ENCODE data around the gene VPS35. TPM values are rescaled to one million over a fixed set of nuclear protein-coding genes. Genes with fewer than 3 reads are reported as not detected.
"Not testable (repeated sequence)": the region's sequence is repeated elsewhere in the genome, so short reads cannot be mapped to it uniquely, and the experiment has no call there.

VPS35 gene
- total RNA-seq, 1 donor from 2014 or later = 129 TPM

DNA sequence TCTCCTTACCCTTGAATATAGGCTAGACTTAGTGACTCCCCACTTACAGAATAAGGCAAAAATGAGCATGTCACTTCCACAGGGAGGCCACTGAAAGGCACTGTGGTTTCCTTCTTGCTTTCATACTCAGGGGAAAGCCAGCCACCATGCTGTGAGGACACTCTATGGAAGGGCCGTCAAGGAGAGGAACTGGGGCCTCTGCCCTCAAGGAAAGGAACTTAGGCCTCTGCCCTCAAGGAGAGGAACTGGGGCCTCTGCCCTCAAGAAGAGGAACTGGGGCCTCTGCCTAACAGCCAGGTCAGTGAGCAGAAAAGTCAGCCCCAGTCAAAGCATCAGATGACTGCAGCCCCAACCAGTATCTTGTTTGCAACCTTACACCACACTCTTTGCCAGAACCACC, 30.1 kb downstream of the VPS35 start:
- no peak for DNase-seq

DNA sequence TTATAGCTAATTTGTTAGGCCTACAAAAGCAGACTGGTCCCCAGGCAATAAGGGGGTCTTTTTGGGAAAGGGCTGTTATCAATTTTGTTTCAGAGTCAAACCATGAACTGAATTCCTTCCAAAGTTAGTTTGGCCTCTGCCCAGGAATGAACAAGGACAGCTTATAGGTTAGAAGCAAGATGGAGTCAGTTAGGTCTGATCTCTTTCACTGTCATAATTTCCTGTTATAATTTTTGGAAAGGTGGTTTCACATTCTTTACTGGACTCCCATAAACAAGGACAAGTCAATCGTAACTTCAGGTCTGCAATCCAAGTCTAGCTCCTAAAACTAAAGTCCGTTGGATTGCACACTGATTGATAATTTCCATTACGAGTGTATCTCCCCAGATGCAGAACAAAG, 37.7 kb downstream of the VPS35 start:
- no peak for DNase-seq

DNA sequence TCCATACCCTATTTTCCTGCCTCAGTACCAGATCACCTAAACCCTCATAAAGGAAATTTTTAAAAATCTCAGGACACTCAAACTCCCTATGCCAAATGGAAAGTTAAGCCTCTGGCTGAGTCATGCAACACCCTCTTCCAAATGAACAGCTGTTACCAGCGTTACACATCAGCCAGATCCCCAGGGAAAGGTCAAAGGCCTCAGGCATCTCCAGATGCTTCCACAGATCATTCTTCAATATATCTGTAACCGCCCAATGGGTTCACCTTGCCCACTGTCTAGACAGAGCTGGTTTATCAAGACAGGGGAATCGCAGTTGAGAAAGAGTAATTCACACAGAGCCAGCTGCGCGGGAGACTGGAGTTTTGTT, 38.7 kb downstream of the VPS35 start:
- peak; percentile 44 for DNase-seq

DNA sequence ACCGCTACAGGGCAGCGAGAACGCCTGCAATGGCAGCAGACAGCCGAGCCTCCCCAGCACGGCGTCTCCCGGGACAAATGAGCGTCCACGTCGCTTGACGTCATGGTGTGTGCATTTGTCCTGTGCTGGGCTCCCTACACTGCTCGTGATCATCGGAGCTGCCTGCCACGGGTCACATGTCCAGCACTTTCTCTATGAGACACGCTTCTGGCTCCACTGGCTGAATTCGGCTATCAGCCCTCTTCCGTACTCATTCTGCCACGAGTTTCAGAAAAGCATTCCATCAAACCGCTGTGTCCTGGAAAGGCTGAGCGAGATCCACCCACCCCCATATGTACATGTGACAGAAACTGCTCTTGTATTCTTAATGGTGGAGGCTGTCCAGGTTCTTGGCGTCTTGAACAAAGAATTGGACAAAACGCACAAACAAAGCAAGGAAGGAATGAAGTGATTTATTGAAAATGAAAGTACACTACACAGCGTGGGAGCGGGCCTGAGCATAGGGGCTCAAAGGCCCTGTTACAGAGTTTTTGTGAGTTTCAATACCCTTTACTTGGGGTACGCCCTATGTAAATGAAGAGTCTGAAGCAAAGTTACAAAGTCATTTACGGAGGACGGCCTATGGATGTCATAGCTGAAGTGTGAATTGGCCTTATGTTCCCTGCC, 39.3 kb downstream of the VPS35 start:
- DNase-seq = no peak

DNA sequence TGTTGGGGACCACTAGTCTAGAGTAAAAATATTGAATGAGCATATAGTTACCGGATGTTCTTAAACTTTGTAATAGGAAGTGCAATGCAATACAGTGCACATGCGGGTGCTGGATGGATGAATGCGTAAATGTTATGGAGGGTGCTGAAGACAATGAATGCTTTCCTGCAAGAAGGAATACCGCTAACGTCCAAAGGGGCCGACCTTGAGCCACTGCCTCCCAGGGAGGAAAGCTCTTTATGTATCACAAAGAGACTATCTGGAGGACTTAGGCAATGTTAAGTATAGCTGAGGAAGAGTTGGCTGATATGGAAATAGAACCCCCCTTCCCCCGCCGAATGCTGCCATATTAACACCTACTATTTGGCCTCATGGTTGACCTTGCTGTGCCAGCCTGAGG, 40.3 kb downstream of the VPS35 start:
- DNase-seq = no peak

DNA sequence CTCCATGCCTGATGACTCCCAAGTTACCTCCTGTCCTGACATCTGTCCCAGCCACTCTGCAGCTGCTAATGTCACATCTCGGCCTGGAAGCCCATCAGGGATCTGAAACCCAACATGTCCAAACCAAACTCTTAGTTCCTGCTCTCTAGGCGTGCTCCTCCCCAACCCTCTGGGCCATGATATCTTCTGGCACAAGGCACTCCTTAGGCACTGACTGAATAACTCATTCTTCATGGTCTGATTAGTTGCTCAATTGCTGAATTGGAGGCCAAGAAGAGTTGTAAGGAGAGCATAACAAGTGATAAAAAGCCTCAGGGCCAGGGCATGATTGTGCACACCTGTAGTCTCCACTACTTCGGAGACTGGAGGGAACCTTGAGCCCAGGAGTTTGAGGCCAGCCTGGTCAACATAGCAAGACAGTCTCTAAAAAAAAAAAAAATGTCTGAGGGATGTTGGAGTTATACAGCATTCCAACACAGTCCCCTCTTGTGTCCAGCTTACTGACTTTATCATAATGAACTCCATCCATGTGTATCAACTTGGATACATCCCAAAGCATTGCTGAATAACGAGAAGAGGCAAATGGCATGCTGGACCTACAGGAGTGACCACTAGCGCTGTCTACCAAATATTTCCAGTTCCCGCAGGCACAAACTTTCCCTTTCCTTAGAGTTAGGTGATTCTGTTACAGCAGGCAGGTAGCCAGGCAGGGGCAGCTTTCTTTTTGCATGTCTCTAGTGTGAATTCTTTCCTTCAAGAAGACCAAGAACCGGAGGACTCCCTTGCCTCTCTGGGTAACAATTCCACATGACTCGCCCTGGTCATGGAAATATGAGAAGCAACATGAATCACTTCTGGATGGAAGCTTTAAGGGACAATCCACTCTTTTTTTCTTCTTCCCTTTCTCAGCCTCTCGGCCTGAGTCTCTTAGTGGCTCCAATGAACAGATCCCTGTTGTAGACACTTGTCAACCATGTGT, 49.7 kb downstream of the VPS35 start:
- DNase-seq = no peak

DNA sequence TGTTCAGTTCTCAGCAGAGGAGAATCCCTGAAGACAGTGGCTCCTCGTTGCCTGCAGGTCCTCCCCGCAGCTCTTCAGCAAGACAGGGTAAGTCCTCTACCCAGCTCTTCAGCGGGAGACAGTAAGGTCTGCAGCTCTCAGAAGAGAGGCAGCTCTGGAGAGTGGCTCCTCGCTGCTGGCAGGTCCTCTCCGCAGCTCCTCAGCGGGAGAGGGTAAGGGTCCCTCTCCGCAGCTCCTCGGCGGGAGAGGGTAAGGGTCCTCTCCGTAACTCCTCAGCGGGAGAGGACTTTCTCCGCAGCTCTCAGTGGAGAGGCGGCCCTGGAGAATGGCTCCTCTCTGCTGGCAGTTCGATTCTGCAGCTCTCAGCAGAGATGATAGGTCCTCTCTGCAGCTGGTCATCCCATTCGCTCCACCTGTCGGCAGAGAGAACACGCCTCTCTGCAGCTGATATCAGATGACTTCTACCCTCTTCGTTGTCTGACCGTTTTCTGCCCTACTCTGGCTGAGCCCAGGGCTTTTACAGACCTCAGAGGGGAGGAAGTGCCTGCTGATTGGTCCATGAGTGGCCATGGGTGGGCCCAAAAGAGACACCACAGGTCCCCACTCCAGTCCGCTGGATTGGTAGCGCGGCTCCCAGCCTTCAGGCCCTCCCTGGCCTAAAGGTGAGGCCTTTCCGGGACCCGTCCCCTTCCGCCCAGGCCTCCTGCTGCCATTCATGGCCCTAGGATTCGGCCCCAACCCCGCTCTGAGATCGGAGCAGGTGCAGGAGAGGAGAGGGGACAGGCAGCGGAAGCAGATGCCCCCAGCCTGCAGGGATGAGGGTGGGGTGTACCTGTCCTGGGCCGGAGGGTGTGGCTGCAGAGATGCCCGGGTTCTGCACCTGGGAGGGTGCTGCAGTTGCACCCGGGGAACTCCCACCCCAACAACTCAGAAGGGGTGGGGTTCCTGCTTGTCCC, 55.9 kb downstream of the VPS35 start:
- DNase-seq = no peak

DNA sequence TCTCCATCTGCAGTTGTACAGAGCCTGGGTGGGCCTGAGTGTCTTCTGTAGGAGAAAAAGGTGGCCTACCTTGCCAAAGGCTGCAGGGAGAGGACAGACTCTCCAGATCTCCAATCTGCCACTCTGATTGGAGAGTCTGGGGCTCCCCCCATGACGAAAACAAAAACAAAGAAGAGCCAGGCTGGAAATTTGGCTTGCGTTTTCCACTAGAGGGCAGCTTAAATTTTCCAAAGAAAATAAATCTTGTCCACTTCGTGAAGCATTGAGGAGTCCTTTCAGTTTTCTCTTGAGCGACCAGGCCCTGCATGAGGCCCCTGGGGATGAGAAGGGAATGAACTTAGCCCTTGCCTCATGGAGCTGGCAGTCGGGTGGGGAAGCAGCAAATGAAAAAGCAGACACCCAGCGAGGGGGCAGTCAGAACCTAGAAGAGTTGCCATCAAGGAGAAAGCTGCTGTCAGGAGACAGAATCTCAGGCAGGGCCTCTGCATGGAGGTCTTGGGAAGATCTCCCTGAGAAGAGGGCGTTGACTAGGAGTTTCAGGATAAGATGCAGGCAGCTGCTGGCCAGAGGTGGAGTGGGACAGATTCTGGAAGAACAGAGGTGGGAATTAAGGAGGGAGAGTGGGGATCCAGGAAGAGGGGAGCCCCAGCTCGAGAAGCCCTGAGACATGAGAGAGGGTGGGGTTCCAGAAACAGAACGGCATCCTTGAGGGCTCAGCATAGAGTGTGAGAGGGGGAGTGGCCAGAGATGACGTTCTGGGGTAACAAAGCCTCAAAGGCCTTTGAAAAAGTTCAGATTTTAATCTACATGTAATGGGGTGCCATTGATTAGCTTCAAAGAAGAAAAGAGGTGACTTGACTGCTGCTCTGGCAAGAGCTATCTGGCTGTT, 59.4 kb downstream of the VPS35 start:
- peak; percentile 24 for DNase-seq

DNA sequence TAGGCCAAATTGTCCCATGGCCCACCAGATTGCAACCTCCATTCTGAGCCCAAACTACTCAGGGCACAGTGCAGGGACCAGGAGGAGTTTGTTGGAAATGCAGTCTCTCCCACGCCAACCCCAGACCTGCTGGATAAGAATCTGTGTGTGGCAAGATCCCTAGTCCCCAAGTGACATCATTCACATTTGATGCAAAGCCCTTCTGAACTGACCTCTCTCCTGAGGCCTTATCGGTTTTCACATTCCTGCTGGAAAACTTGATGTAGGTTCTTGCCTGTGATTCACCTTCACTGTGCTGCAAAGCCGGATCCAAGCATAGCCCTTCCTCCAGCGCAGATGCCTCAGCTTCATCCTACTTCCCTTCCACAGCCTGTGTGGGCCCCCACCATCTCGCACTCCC, 61.2 kb downstream of the VPS35 start:
- DNase-seq = no peak

DNA sequence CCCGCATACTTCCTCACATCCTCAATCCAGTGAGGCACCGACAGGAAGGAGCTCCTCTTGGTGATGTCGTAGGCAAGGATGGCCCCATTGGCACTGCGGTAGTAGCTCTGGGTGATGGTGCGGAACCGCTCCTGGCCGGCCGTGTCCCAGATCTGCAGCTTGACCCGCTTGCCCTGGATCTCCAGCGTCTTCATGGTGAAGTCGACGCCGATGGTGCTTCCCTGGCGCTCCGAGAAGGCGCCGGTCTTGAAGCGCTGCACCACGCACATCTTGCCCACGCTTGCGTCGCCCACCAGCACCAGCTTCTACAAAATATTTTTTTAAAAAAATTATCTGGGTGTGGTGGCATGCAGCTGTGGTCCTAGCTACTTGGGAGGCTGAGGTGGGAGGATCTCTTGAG, 62.3 kb downstream of the VPS35 start:
- DNase-seq = not testable (repeated sequence)

DNA sequence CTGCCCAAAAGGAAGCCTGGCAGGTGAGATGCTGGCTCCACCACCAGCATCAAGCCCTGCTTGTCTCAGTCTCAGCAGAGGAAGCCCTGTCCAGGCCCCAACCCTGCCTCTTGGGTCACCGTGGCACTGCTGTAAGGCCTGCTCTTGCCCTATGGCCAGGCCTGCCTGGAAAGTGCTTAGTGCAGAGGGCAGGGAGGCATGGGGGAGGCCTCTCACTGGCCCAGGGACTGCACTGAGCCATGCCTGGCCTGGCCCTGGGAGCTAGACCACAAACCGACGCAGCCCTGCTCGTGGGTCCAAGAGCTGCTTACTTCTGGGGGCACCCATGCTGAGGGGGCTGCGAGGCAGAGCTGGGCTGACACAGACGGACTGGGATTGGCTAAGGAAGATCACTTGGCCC, 64.1 kb downstream of the VPS35 start:
- not testable (repeated sequence) for DNase-seq

DNA sequence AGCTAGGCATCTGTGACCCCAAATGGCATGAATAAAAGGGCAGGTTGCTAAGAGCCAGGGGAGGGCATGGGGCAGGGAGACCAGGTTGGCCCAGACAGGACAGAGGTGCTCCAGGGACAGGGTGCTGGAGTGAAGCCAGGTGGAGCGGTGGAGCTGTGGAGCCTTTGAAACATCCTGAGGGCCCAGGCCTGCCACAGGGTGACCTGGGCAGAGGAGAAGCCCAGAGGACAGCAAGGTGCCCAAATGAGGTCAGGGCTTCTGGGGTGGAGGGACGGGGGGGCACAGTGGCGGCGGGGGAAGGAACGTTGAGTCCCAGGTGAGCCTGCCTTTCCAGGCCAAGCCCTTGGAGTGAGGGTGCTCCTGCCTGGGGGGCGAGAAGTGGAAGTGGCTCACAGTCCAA, 65.3 kb downstream of the VPS35 start:
- not testable (repeated sequence) for DNase-seq

DNA sequence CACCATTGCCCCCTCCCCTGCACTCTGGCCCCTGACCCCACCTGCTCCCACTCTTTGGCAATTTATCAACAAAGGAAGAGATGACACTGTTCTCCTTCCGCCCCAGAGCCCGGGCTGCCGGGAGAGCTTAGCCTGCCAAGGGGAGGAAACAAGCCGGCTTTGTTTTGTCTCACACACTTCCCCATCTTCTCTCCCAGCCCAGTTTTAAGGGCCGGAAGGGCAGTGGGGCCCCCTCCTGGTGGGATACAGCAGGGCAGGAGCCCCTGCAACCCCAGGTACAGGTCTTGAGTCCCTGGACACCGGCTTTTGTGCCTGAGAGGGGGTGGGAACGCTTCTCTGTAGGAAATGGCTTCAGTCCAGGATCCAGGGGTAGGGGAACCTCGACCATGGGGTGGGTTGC, 65.7 kb downstream of the VPS35 start:
- not testable (repeated sequence) for DNase-seq

DNA sequence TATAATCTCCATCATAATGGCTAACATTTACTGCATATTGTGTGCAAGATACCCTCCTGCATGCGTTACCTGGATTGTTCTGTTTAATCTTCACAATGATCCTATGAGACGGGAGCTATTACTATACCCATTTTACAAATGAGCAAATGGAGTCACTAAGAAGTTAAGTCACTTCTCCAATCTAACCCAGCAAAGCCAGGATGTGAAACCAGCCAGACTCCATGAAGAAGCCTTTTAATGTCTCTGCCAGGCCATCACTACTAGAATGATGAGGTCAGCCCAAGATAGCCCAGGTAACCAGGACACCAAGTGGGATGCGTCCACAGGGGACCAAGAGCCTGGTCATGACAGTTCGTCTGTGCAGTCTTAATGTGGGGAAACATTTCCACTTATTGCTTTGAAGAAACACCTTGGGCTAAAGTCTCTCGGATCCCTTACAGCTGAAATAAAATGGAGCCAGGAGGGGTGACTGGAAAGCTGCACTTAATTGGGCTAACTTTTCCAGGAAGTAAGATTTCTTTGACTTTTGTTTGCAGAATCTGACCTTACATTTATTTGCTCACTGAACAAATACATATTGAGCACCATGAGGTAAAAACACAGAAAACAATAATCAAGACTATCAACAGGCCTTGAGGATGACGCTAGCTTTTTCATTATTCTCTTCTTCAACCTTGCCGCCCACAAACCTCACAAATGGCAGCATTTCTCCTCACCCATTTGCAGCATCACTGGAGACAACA, 66.9 kb downstream of the VPS35 start:
- DNase-seq = no peak

DNA sequence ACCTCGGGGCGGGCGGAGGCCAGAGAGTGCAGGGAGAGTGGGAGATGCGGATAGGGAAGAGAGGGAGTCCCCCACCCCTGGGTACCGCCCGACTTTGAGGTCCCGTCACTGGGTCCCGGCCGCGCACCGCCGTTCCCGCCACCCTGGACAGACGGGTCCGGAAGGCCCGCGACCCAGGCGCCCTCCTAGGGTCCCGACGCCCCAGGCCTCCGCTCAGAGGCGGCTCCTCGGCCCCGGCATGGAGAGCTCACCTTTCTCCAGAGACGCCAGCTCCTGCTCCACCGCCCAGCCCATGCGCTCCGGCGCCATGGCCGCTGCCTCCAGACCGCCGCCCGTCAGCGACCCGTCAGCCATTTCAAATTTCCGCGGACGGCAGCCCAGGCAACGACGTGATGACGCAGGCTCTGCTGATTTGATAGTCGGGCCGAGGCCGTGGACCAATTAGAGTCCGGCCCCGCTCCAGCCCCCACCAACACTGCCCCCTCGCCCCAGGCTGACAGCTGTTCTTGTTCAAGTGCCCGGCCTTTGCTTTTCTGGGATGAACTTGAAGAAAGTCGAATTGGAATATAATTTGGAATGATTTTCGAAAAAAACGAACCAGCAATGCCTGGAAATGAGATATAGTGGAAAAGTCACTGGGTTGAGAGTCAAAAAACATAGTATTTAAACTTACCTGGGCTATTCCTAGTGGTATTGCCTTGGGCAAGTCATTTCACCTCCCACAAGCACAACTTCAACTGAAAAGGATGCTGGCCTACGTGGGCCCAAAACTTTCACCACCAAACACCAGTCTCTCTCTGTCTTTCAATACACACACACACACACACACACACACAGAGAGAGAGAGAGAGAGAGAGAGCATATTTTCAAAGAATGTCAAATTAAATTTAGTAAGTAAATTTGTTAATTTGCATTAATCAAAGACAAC, 67.7 kb downstream of the VPS35 start, which contains the start of gene SHCBP1:
Gene SHCBP1, minus strand, starts transcription at position 374 of the 928 bp plus-strand sequence. Its CDS starts 20 bp downstream, at position 354.
- DNase-seq = peak; percentile 96

DNA sequence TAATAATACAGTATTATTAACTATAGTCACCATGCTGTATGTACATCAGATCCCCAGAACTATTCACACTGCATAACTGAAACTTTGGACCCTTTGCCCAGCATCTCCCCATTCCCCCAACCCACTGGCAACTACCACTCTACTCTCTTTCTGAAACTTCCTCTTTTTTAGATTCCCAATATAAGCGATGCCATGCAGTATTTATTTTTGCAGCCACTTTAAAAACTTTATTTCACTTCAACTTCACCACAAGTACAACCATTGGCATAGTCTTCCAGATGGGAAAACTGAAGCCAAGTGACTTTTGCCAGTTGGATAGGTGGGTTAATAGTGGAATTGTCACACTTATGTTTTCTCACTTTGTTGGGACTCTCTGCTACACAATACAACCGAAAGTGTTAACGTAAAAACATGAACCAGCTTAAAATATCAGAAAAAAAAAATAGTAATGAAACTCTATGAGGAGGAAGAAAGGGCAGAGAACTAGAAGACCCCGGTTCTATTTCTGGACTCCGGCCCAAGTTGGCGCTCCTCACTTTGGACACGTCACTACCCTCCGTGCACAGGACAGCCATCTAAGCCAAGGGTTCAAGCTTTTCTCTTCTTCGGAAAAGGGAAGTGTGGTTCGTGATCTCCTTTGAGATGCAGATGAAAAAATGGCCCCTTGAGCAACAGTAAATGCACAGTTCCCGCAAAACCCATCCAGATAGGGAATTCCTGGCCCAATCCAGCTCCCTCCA, 68.5 kb downstream of the VPS35 start:
- DNase-seq = peak; percentile 29

DNA sequence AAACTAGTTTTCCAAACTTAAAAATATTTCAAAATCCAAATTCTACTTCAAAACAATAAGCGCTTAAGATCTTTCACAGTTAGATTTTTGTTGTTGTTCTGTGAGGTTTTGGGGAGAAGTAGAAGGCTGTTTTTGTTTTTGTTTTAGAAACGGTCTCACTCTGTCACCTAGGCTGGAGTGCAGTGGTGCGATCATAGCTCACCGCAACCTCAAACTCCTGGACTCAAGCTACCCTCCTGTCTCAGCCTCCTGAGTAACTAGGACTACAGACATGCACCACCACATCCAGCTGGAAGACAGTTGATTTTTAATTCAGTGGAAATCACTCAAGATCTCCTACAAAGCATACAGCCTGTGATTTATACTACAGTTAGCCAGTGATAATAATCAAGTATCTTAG, 70.5 kb downstream of the VPS35 start:
- DNase-seq = no peak

DNA sequence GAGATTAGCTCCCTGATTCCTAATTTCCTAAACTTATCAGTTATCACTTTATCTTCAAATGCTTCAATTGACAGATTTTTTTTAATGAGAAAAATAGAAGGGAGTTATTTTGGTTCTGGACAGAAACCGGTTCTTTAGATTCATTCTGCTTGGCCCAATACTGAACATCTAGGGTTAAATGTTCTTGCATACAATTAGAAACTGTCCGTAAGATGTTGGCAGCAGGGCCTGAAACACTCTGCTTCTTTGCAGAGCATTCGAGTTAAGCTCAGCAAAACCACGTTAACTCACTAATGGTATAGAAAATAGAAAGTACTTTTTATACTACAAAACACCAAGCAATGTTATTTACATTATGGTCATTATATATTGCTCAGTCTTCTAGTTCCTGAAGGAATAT, 75.0 kb downstream of the VPS35 start:
- no peak for DNase-seq

DNA sequence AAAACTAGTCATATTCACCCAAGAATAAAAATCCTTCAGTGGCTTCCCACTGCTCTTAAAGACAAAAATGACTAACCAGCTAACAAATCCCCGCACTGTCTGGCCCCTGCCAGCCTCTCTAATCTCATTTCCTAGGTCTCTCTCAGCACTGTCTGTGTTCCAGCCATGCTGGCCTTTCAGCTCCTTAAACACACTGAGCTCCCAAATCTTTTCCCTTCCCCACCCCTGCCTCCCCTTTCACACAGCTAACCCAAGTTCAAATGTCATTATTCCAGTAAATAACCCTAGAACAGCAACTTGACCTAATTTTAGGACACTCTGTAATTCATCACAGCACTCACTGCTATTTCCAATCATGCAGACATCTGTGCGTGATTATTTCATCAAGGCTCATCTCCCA, 75.6 kb downstream of the VPS35 start:
- DNase-seq = no peak

Measured in tongue (tissue), 2 donors.